Smooth muscle cell (in vitro differentiated cells): ENCODE measurements around the gene TRIO. TPM values are rescaled to one million over a fixed set of nuclear protein-coding genes. Genes with fewer than 3 reads are reported as not detected.
A peak's percentile ranks its signal among the peaks of the same experiment; 100 is the strongest.

Experiments
- DNase-seq: peaks from one replicate; lab custom pipeline; 2025; ENCODE audit not compliant: unreplicated experiment; lab: John Stamatoyannopoulos, UW
- H2AFZ ChIP-seq: fragments of 200-600 bp; sonication (generic); 2 replicates; pipeline ENCODE4 v1.6.0; 2016; ENCODE audit warnings: antibody characterized with exemption, low read depth, mild to moderate bottlenecking
- H3F3A ChIP-seq: fragments of 200-600 bp; sonication (generic); 2 replicates; pipeline ENCODE4 v1.6.0; 2017; ENCODE audit warnings: antibody characterized with exemption, low read depth
- H3K27ac ChIP-seq: fragments of 200-600 bp; sonication (generic); 2 replicates; pipeline ENCODE4 v1.5.1; 2016; ENCODE audit warnings: low read depth, mild to moderate bottlenecking
- H3K27me3 ChIP-seq: fragments of 200-600 bp; sonication (generic); 2 replicates; pipeline ENCODE4 v1.6.1; 2016; ENCODE audit warnings: low read depth, mild to moderate bottlenecking
- H3K36me3 ChIP-seq: fragments of 200-600 bp; sonication (generic); 2 replicates; pipeline ENCODE4 v1.5.1; 2016; ENCODE audit warnings: low read depth
- H3K4me1 ChIP-seq: fragments of 200-600 bp; sonication (generic); 2 replicates; pipeline ENCODE4 v1.5.1; 2016; ENCODE audit warnings: low read depth
- H3K4me2 ChIP-seq: fragments of 200-600 bp; sonication (generic); 2 replicates; pipeline ENCODE4 v1.6.0; 2016; ENCODE audit warnings: mild to moderate bottlenecking
- H3K4me3 ChIP-seq: fragments of 200-600 bp; sonication (generic); 2 replicates; pipeline ENCODE4 v1.5.1; 2016; ENCODE audit warnings: mild to moderate bottlenecking
- H3K79me2 ChIP-seq: fragments of 200-600 bp; sonication (generic); 2 replicates; pipeline ENCODE4 v1.6.0; 2016; ENCODE audit warnings: low read depth, mild to moderate bottlenecking
- H3K9ac ChIP-seq: fragments of 200-600 bp; sonication (generic); 2 replicates; pipeline ENCODE4 v1.6.0; 2016; ENCODE audit warnings: low read depth
- H3K9me3 ChIP-seq: fragments of 200-600 bp; sonication (generic); replicated peaks from 2 replicates; pipeline ENCODE4 v1.5.1; 2016; ENCODE audit warnings: low read depth
- H4K20me1 ChIP-seq: fragments of 200-600 bp; sonication (generic); 2 replicates; pipeline ENCODE4 v1.6.0; 2016; ENCODE audit warnings: low read depth
- CTCF ChIP-seq: fragments of 200-600 bp; sonication (generic); IDR thresholded peaks from 2 replicates; pipeline ENCODE4 v1.5.1; 2017; ENCODE audit warnings: borderline replicate concordance, mild to moderate bottlenecking, antibody characterized with exemption; ENCODE audit not compliant: insufficient read depth, poor library complexity, severe bottlenecking
- WGBS: methylation state at CpG from one replicate; pipeline ENCODE4 v1.1.7; 2016; ENCODE audit warnings: low lambda C conversion rate; 5-methylcytosine and 5-hydroxymethylcytosine counted together
- polyA plus RNA-seq: library from polyadenylated mRNA; unstranded; fragments of >200 nt; fragmentation: Nextera tagmentation; extraction: Ambion mirVana; gene quantifications from 2 replicates; pipeline ENCODE4 v1.2.1, GENCODE V29; 2016
- total RNA-seq: library from RNA; depleted of rRNA; stranded (reverse); fragments of >200 nt; gene quantifications from 2 replicates; pipeline ENCODE4 v1.2.3, GENCODE V29; 2014

TRIO gene
- total and polyA plus RNA-seq, 2 experiments from 2014 or later: 10.2 to 118 TPM

GRCh38 chr5:14408969-14409586 lies 265.9 kb downstream of the TRIO start:
- Histone ChIP-seq H2AFZ (no peak overlapping the region), H3K9ac (no peak overlapping the region), H3F3A (peaks cover 13% of the 10 kb centered on the region), H3K79me2 (no peaks in the 10 kb centered on the region), H3K36me3 (no peaks in the 10 kb centered on the region), H3K4me3 (no peak overlapping the region), H3K9me3 (no peaks in the 10 kb centered on the region), H3K4me1 (no peaks in the 10 kb centered on the region), H3K27ac (peak overlapping the region; percentile 45), H3K27me3 (no peaks in the 10 kb centered on the region), H3K4me2 (no peak overlapping the region), H4K20me1 (peaks cover 47% of the 10 kb centered on the region)
- no peak for DNase-seq
- WGBS: 87% methylated on average over 14 of the region's 14 CpGs
- no peak for TF ChIP-seq CTCF

DNA sequence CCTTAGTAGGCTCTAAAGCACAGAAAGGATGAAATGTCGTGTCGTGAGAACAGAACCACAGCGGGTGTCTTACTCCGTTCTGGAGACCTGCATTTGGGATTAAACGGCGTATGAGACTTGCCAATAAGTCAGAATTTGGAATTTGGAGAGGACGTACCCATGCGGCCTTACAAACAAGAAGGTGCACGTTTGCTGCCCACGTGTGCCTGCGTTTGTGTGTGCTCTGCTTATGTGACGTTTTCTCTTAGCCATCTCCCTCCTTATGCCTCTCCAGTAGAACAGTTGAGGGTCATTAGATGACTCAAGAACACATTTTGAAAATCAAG lies 266.9 kb downstream of the TRIO start:
- H3K4me1 ChIP-seq: no peaks in the 10 kb centered on the region
- peaks cover 6% of the 10 kb centered on the region for H3K36me3 ChIP-seq
- TF ChIP-seq CTCF: no peak
- H3K9me3 ChIP-seq: no peaks in the 10 kb centered on the region
- H3K9ac ChIP-seq: no peak overlapping the region
- no peak overlapping the region for H3K4me3 ChIP-seq
- H3K27ac ChIP-seq: peak overlapping the region; percentile 40
- H2AFZ ChIP-seq: no peak overlapping the region
- no peak overlapping the region for H3K4me2 ChIP-seq
- peaks cover 41% of the 10 kb centered on the region for H4K20me1 ChIP-seq
- no peak for DNase-seq
- no peaks in the 10 kb centered on the region for H3K27me3 ChIP-seq
- H3K79me2 ChIP-seq: no peaks in the 10 kb centered on the region
- 82% methylated on average over 12 of the region's 12 CpGs for WGBS
- peaks cover 17% of the 10 kb centered on the region for H3F3A ChIP-seq

DNA sequence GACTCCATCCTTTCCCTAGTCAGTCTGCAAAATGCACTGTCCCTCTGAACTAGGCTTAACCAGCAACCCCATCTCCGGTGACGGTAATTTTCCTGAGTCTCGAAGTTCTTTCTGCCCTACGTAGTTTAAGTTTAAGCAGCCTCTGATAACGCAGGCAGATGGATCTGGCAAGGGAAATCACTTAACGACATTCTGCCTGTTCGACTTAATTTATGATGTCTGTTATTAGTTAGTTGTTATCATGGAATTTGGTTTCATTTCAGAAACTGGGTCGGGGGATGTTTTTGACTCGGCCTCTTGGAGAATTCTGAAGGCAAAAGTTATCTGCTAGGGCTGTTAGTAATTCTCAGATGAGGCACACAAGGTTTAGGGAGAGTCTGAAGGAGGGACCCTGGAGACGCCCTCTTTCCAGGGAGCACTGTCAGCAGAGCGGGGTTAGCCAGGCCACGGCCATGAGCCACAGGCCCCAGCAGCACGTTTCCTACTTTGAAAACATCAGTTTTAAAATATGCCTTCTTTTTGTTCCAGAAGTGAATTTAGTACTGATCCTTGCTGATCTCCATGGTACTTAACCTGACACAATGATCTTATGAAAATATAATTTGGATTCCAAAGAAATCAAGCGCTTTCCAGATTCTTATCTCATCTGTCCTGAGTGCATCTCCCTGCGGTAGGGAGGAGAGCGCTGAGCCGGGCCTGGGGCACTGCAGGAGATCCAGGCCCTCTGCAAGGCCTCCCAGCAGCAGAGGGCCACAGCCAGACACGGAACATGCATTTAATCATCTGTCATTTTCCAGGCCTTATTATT lies 267.5 kb downstream of the TRIO start:
- no peak overlapping the region for H3K4me3 ChIP-seq
- no peak overlapping the region for H3K4me2 ChIP-seq
- H3K4me1 ChIP-seq: no peaks in the 10 kb centered on the region
- peak overlapping the region; percentile 40 for H3K27ac ChIP-seq
- no peaks in the 10 kb centered on the region for H3K79me2 ChIP-seq
- no peaks in the 10 kb centered on the region for H3K27me3 ChIP-seq
- TF ChIP-seq CTCF: no peak
- H3K9ac ChIP-seq: no peak overlapping the region
- peaks cover 20% of the 10 kb centered on the region for H3F3A ChIP-seq
- WGBS: 34% methylated on average over 18 of the region's 18 CpGs
- no peak for DNase-seq
- no peak overlapping the region for H2AFZ ChIP-seq
- peaks cover 41% of the 10 kb centered on the region for H4K20me1 ChIP-seq
- no peaks in the 10 kb centered on the region for H3K9me3 ChIP-seq
- peaks cover 10% of the 10 kb centered on the region for H3K36me3 ChIP-seq

DNA sequence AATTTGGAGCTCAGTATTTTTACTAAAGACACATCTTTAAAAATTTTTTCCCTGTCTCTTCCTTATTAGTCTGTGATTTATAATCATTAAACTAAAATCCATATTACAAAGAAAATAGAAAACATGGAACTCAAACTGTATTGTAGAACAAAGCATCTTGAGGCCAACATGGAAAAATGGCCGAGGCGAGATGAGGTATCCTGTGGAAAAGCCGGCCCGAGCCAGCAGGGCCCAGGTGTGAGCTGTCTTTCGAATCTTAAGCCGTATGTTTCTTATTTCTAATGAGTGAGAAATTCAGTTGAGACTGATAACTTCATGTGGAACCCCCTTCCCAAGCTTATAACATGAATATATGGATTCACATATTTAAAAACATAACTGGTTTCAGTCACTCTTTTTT lies 268.1 kb downstream of the TRIO start:
- no peak overlapping the region for H3K4me2 ChIP-seq
- H3K27ac ChIP-seq: peak overlapping the region; percentile 40
- H2AFZ ChIP-seq: no peak overlapping the region
- TF ChIP-seq CTCF: no peak
- H3K36me3 ChIP-seq: peaks cover 12% of the 10 kb centered on the region
- peaks cover 2% of the 10 kb centered on the region for H3K4me1 ChIP-seq
- no peak overlapping the region for H3K4me3 ChIP-seq
- WGBS: 96% methylated on average over 6 of the region's 6 CpGs
- H3K27me3 ChIP-seq: no peaks in the 10 kb centered on the region
- peaks cover 38% of the 10 kb centered on the region for H4K20me1 ChIP-seq
- H3K79me2 ChIP-seq: no peaks in the 10 kb centered on the region
- H3K9ac ChIP-seq: no peak overlapping the region
- no peaks in the 10 kb centered on the region for H3K9me3 ChIP-seq
- no peak for DNase-seq
- H3F3A ChIP-seq: peaks cover 26% of the 10 kb centered on the region
